ENCODE data around the gene PRRT1.

Gene PRRT1

DNA sequence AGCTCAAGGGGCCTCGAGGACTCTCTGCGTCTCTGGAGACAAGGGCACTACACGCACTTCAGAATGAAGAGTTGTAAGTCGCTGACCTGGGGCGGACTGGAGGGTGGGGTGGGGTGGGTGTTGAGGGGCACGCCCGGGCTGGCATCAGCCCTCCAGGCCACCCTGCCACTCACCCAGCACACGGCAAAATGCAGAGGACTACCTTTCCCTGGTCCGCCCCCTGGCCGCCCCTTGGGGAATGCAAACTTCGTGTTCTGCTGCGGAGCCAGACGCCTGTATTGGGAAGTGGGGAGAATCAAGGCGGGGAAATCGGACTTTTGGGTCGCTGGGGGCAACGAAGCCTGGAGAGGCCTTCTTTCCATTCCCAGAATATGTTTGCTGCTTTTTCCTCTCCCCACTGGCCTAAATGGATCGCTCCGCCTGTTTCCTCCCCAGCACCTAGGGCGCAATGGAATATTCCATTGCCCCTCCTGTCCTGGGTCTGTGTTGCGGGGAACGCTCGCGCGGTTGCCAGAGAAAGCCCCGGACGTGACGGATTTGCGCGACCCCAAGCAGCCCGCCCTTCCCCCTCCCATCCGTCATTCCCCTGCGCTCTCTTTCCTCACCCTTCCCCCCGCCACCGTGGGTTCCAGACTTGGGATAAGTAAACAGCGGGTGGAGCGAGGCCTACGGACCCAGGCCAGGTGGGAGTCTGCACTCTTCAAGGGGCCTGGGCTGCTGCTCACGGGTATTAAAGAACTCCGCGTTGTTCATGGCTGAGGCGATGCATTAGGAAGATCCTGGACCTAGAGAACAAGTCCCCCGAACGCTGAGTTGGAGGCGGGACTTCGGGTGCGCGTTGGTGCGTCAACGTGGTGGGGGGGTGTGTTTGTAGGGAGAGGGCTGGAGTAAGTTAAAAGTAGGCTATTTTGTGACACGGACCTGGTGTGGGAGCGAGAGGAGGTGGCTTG lies 2.1 kb upstream of the PRRT1 start, which contains the start of gene PPT2:
TSS of gene PPT2 (plus strand) at position 578 of the 950 bp plus-strand sequence. CDS start 454 bp downstream, outside the sequence.
- TF ChIP-seq, protein P1, sequence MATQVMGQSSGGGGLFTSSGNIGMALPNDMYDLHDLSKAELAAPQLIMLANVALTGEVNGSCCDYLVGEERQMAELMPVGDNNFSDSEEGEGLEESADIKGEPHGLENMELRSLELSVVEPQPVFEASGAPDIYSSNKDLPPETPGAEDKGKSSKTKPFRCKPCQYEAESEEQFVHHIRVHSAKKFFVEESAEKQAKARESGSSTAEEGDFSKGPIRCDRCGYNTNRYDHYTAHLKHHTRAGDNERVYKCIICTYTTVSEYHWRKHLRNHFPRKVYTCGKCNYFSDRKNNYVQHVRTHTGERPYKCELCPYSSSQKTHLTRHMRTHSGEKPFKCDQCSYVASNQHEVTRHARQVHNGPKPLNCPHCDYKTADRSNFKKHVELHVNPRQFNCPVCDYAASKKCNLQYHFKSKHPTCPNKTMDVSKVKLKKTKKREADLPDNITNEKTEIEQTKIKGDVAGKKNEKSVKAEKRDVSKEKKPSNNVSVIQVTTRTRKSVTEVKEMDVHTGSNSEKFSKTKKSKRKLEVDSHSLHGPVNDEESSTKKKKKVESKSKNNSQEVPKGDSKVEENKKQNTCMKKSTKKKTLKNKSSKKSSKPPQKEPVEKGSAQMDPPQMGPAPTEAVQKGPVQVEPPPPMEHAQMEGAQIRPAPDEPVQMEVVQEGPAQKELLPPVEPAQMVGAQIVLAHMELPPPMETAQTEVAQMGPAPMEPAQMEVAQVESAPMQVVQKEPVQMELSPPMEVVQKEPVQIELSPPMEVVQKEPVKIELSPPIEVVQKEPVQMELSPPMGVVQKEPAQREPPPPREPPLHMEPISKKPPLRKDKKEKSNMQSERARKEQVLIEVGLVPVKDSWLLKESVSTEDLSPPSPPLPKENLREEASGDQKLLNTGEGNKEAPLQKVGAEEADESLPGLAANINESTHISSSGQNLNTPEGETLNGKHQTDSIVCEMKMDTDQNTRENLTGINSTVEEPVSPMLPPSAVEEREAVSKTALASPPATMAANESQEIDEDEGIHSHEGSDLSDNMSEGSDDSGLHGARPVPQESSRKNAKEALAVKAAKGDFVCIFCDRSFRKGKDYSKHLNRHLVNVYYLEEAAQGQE (IDR thresholded peaks at IDR 0.05; ENCODE audit: insufficient read depth in 1 of 2, low read depth in 2 of 2, low read length in 2 of 2), result no peak; a peak in 1 of 4 replicates
- peak; percentile 93; the same call in 1 of the 2 replicates for TF ChIP-seq SIN3A (IDR thresholded peaks at IDR 0.05; ENCODE audit: borderline replicate concordance, insufficient read depth, low read length)
- TF ChIP-seq FOXP2 (optimal IDR thresholded peaks at IDR 0.05; ENCODE audit: borderline replicate concordance, extremely low read depth, extremely low read length, insufficient read depth), result peak; percentile 90
- 0 out of 2 replicates have a peak, but pooled peaks have one; percentile 20 for TF ChIP-seq TAF1 (IDR thresholded peaks at IDR 0.05; ENCODE audit: borderline replicate concordance, insufficient read depth, low read length)
- peak; percentile 86 for TF ChIP-seq POLR2AphosphoS5 (IDR thresholded peaks at IDR 0.05; ENCODE audit: low read depth, low read length)

GRCh38 chr6:32152769-32153563 lies 1.2 kb upstream of the PRRT1 start:
- TF ChIP-seq SIN3A (IDR thresholded peaks at IDR 0.05; ENCODE audit: borderline replicate concordance, insufficient read depth, low read length), result no peak
- no peak for TF ChIP-seq POLR2AphosphoS5 (IDR thresholded peaks at IDR 0.05; ENCODE audit: low read depth, low read length)
- no peak for TF ChIP-seq TAF1 (IDR thresholded peaks at IDR 0.05; ENCODE audit: borderline replicate concordance, insufficient read depth, low read length)
- no peak for TF ChIP-seq FOXP2 (optimal IDR thresholded peaks at IDR 0.05; ENCODE audit: borderline replicate concordance, extremely low read depth, extremely low read length, insufficient read depth)
- TF ChIP-seq, protein P1 (IDR thresholded peaks at IDR 0.05; ENCODE audit: insufficient read depth in 1 of 2, low read depth in 2 of 2, low read length in 2 of 2), result no peak

DNA sequence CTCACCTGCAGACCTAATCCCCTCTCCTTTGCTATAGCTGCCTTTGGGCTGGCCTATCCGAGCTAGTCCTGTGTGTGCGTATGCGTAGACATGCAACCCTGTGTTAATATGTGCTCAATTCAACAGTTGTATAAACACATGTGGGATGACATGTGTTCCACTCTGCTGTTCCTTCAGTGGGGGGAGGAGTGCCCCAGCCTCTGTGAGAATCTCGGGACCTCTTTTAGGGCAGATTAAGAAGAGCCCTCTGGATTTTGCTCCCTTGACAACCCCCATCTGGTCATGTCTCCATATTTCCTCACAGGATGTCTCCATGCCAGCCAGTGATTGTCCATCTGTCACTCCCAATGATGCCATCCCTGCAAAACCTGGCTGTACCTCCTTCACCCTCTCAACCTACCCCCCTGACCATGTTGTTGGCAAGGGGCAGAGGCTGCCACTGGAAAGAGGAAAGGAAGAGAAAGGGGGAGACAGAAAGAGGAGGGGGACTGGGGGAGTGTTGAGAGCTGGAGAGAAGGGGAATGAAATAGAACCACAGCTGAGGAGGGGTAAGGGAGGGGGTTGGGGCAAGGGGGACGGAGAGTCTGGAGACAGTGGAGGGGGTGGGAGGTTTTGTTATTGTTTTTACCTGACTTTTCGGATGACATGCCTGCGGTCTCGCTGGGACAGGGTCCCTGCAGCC lies 417 bp downstream of the PRRT1 start:
- TF ChIP-seq POLR2AphosphoS5 (IDR thresholded peaks at IDR 0.05; ENCODE audit: low read depth, low read length) (no peak), FOXP2 (optimal IDR thresholded peaks at IDR 0.05; ENCODE audit: borderline replicate concordance, extremely low read depth, extremely low read length, insufficient read depth) (no peak), TAF1 (IDR thresholded peaks at IDR 0.05; ENCODE audit: borderline replicate concordance, insufficient read depth, low read length) (no peak), SIN3A (IDR thresholded peaks at IDR 0.05; ENCODE audit: borderline replicate concordance, insufficient read depth, low read length) (no peak)
- TF ChIP-seq, protein P1 (IDR thresholded peaks at IDR 0.05; ENCODE audit: insufficient read depth in 1 of 2, low read depth in 2 of 2, low read length in 2 of 2), result no peak

- TF ChIP-seq, protein P1 (IDR thresholded peaks at IDR 0.05; ENCODE audit: insufficient read depth in 1 of 2, low read depth in 2 of 2, low read length in 2 of 2), result no peak
- TF ChIP-seq SIN3A (IDR thresholded peaks at IDR 0.05; ENCODE audit: borderline replicate concordance, insufficient read depth, low read length) (no peak), TAF1 (IDR thresholded peaks at IDR 0.05; ENCODE audit: borderline replicate concordance, insufficient read depth, low read length) (no peak), FOXP2 (optimal IDR thresholded peaks at IDR 0.05; ENCODE audit: borderline replicate concordance, extremely low read depth, extremely low read length, insufficient read depth) (no peak), POLR2AphosphoS5 (IDR thresholded peaks at IDR 0.05; ENCODE audit: low read depth, low read length) (no peak)
Observed at GRCh38 chr6:32149932-32150870, 1.5 kb downstream of the PRRT1 start.
